ENCODE measurements around the gene E2F4.
A peak's percentile ranks its signal among the peaks of the same experiment; 100 is the strongest.

Gene E2F4

DNA sequence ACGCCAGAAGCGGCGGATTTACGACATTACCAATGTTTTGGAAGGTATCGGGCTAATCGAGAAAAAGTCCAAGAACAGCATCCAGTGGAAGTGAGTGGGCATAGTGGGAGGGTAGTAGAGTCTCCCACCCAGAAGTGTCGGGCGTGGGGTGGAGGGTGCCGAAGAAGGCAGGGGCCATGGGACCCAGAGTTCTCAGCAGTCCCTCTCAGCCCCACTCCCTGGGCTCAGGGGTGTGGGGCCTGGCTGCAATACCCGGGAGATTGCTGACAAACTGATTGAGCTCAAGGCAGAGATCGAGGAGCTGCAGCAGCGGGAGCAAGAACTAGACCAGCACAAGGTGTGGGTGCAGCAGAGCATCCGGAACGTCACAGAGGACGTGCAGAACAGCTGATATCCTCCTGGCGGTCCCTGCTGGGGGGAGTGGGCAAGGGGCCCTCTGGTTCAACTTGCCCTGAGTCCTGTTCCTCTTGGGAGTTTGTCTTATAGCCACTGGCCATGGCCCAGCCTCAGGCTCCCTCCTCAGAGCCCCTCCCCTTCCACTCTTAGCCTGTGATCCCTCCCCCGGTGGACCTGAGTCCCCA, 916 bp downstream of the E2F4 start:
- no peak for DNase-seq

DNA sequence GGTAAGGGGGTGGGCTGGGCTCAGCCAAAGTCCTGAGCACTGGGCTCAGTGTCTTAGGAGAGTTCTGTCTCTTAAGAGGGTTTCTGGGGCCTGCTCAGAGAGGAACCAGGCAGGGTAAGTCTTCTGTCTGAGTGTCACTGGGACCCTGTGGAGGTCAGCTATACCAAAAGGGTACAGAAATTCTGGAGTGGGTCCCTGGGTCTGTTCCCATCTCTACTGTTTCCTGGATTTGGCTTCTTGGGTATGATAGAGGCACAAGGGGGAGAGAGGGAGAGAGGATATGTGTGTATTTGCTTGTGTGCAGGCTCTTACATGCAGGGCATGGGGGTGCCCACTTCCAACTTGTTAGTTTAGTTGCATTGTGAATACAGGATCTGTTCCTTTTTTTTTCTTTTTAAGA, 1.6 kb downstream of the E2F4 start:
- no peak for DNase-seq

DNA sequence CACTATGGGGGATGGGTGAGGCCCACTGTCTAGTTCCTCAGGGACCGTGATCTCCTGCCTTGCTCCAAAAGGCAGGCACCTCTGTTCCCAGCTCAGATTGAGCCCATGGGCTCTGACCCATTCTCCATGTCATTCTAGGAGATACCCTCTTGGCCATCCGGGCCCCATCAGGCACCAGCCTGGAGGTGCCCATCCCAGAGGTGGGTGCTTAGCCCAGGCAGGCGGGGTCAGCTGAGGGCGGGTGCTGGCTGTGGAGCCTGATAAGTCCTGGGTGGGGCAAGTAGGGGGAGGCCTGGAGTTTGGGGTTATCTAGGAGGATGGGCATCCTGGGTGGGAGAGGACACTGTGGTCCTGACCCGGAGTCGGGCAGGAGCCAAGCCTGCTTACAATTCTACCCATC, 2.3 kb downstream of the E2F4 start:
- no peak for DNase-seq

DNA sequence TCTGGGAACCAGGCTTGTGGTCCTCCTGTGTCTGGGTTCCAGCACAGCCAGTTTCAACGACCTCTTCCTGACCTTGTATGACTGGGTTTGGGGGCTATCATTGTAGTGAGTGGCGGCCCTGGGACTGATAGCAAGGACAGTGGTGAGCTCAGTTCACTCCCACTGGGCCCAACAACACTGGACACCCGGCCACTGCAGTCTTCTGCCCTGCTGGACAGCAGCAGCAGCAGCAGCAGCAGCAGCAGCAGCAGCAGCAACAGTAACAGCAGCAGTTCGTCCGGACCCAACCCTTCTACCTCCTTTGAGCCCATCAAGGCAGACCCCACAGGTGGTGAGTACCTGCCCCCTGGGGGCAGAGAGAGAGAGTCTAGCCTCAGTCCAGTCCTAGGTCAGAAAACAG, 3.7 kb downstream of the E2F4 start:
- DNase-seq, result no peak

DNA sequence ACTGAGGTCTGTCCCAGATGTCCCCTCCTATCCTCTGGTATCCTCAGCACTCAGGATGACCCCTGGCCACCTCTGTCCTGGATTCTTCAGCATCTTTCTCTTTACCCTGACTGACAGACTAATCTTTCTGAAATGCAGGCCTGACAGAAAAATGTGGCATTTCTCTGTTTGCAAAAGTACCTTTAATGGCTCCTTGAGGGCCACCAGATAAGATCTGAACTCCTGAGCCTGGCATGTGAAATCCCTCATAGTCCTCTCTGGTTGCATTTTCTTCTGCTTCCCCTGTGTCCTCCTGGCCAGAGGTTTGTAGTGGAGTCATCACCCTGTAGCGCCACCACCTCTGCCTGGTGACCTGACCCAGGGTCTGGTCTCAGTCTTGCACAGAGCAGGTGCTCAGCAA, 4.9 kb downstream of the E2F4 start:
- DNase-seq, result no peak

DNA sequence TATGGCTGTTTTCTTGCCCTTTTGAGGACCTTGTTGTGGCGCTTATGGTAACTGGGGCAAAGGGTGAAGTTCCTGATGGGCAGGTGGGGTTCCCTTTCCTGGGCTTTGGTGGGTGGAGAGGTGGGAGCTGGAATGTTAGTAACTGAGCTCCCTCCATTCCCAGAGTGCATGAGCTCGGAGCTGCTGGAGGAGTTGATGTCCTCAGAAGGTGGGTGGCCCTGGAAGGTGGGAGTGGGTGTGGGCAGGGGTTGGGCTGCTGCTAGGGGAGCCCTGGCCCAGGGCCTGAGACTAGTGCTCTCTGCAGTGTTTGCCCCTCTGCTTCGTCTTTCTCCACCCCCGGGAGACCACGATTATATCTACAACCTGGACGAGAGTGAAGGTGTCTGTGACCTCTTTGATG, 5.7 kb downstream of the E2F4 start:
- DNase-seq, result no peak

DNA sequence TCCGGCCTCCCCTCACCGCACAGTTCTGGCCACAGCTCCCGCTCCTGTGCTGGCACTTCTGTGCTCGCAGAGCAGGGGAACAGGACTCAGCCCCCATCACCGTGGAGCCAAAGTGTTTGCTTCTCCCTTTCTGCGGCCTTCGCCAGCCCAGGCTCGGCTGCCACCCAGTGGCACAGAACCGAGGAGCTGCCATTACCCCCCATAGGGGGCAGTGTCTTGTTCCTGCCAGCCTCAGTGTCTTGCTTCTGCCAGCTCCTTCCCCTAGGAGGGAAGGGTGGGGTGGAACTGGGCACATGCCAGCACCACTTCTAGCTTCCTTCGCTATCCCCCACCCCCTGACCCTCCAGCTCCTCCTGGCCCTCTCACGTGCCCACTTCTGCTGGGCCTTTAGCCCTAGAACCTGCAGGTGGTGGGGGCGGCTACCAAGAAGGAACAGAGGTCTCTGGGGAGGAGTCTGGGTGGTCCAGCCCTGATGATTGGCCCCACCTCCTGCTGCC, 6.3 kb downstream of the E2F4 start:
- peak in 2 of 3 experiments; percentile 12 to 33 for DNase-seq

DNA sequence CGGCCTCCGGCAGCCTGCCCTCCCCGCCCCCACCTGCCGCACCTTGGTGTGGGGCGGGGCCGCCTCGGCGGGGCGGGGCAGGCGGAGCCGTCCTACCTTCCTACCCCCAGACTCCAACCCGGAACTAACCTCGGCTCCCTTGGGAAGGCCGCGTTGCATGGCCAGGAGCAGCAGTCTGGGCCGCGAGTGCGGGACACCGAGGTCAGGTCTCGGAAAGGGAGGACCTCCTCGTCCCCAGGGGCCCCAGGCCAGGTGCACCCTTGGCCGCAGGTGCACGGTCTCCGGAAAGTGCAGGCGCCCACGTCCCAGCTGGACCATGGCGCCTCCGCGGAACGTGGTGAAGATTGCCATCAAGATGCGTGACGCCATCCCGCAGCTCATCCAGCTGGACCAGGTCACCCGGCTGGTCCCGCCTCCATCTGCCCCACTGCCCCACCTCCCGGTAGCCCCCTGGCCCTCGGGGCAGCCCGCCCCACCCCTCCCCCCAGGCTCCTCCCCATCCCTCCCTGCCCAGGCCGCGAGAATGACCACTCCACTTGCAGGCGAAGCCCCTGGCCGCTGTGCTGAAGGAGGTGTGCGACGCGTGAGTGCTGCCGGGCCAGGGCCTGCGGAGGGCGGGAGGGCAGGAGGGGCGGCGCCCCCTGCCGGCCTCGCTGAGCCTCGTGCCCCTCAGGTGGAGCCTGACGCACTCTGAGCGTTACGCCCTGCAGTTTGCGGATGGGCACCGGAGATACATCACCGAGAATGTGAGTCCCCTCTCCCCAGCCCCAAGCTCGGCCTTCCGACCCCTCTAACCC, 7.3 kb downstream of the E2F4 start, which contains the start of gene ELMO3:
ELMO3 (plus strand) TSS at position 121 of the 797 bp plus-strand sequence; CDS start at position 317, 196 bp downstream.
- peak; percentile 16 to 39 (median 18) for DNase-seq

DNA sequence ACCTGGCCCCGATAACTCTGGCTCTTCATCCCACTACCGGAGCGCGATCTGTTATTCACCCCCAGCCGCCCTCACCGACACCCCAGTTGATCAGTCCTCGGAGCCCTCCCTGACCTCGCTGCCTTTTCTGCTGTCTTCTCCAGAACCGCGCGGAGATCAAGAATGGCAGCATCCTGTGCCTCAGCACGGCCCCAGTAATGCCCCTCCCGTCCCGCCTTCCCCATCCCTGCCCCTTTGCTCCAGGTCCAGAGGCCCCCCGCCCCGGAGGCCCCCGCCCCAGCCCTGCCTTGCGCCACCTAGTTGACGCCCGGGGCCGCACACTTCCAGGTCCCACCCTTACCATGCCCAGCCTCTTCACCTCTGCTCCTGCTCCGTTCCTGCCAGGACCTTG, 7.8 kb downstream of the E2F4 start:
- no peak for DNase-seq

DNA sequence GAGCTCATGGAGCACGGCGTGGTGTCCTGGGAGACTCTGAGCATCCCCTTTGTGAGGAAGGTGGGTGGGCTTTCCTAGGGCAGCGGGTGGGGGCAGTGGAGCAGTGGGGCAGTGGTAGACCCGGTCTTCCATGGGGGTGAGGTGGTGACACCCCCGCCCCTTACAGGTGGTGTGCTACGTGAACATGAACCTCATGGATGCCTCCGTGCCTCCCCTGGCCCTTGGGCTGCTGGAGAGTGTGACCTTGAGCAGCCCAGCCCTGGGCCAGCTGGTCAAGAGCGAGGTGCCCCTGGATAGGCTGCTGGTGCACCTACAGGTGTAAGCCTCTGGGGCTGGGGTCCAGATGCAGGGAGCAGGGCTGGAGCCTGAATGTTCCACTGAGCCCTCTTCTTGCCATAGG, 8.5 kb downstream of the E2F4 start:
- DNase-seq, result no peak

DNA sequence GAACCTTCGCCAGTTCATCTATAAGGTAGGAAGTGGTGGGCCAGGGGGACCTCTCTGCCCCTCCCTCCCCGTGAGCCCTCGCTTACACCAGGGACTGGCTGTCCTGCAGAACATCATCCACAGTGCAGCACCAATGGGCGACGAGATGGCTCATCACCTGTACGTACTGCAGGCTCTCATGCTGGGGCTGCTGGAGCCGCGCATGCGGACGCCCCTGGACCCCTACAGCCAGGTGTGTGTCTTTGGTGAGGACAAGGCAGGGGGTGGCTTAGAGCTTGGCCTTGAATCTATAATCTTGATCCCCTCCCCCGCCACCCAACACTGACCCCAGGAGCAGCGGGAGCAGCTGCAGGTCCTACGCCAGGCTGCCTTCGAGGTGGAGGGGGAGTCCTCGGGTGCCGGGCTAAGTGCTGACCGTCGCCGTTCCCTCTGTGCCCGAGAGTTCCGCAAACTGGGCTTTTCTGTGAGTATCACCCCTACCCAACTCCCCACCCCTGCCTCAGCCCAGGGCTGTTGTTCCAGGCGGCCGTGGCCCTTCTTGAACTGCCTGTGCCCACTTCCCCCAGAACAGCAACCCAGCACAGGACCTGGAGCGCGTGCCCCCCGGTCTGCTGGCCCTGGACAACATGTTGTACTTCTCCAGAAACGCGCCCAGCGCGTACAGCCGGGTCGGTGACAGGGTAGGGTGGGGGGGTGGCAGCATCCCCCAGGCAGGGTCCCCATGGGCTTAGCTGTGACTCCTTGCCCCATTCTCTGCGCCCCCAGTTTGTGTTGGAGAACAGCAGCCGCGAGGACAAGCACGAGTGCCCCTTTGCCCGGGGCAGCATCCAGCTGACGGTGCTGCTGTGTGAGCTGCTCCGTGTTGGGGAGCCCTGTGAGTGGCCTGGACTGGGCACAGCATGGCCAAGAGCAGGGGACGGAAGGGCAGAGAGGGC, 9.7 kb downstream of the E2F4 start:
- no peak for DNase-seq

DNA sequence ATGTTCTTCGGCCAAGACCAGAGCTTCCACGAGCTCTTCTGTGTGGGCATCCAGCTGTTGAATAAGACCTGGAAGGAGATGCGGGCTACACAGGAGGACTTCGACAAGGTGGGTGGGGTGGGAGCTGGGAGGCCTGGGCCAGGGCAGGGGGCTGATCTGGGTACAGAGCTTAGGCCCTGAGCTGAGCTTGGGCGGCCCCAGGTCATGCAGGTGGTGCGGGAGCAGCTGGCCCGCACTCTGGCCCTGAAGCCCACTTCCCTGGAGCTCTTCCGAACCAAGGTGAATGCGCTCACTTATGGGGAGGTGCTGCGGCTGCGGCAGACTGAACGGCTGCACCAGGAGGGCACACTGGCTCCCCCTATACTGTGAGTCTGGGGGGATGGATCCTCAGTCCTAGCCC, 10.5 kb downstream of the E2F4 start:
- no peak for DNase-seq

DNA sequence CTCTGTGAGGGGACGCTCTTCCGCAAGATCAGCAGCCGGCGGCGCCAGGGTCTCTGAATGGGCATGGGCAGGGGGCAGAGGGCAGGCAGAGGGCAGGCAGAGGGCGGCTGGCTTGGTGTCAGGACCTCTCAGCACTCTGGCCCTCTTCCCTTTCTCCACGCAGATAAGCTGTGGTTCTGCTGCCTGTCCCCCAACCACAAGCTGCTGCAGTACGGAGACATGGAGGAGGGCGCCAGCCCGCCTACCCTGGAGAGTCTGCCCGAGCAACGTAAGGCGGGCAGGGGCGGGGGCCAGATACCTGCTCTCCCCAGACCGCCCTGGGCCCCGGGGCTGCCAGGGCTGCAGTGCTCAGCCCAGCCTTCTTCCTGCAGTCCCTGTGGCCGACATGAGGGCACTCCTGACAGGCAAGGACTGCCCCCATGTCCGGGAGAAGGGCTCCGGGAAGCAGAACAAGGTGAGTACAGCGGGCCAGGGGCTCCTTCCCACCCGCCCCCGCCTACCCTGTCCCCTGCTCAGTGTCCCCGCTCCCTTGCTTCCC, 11.1 kb downstream of the E2F4 start:
- no peak for DNase-seq

DNA sequence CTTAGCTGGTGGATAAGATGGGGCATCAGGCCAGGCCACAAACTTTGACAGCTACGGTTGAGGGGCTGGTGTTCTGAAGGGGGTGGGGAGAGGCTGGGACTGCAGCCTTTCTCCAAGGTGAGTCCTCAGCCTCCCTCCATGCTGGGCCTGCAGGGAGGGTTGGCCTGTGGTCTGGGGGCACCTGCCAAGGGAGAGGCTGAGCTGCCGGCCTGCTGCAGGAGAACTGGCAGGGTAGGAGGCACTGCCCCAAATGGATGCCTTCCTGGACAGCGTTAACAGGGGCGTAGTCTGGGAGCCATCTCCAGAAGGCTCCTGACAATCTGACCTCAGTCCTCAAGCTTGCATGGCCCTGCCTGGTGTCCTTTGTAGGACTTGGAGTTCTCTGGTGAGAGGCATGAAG, 12.1 kb downstream of the E2F4 start:
- no peak for DNase-seq

DNA sequence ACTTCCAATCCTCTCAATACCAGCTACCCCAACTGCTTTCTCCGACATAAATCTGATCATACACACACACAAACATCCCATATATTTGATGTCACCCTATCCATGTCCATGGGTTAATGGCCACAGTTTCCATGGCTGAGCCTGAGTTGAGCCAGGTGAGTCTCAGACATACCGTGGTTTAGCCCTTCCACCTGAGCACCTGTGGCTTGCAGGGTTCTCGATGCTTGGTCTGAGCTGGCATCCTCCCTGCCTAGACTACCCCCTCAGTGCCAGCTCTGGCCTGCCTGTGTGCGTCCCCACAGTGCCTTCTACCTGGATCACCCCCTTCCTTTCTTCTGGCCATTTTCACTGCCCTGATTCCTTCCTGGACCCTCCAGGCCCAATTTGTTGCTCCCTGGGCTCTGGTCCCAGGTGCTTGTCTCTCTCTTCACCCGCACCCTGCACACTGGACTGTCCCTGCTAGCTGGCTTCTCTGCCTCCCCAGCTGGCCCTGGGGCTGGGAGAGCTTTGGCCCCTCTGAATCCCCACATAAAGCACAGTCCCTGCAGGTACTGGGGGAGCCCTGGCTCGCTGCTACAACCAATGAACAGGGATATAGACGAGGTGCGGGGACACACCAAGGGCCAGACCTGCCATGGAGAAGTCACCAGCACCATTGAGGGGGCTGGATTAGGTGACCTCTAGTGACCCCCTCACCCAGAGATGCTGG, 14.3 kb downstream of the E2F4 start:
- DNase-seq, result no peak

DNA sequence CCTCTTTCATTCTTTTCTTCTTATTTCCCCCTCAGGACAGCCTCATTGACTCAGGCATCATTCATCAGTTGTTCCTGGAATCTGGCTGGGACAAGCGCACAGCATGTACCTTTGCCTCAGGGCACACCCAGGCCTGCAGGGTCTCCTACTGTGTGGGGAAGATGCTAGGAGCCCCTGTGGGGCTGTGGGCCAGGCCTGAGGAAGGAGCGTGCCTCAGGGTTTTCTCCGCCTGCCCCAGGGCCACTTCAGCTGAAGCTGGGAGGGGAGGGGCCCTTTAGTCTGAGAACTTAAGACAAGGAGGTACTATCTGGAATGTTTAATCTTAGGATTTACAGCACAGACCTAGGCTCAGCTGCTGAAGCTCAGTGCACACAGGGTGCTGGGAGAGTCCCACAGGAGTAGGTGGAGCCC, 14.9 kb downstream of the E2F4 start:
- DNase-seq, result no peak

DNA sequence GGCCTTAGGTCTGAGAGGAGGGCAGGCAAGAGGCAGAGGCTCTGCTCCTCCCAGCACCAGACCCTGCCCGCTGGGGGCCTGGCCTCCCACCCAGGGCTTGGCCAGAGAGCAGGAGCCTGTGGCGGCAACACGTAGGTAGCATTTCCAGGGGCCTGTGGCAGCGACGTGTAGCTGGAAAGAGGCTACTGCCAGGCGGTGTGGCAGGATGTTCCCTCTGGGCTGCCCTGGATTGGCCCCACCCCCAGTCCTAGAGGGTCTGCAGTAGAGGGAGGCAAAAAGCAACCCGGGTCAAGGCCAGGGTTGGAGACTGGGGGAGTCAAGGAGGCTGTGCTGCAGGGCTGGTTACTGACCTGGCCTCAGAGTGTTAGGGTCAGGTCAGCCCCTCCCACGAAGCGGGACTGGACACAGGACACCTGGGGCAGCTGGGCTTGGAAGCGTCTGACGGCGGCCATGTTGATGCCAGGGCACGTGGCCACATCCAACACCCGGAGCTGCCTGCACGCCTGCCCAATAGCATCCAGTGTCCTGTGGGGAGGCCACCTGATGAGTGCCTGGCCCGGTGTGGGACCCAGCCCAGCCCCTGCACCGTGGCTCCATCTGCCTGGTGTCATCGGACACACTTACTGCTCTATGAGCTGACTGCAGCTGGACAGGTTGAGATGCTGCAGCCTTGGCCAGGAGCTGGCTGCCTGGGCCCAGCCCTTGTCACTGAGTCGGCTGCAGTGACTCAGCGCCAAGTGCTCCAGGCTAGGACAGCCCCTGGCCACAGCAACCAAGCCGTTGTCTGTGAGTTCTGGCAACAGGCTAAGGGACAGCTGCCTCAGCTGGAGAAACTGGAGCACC, 15.5 kb downstream of the E2F4 start:
- DNase-seq, result no peak

DNA sequence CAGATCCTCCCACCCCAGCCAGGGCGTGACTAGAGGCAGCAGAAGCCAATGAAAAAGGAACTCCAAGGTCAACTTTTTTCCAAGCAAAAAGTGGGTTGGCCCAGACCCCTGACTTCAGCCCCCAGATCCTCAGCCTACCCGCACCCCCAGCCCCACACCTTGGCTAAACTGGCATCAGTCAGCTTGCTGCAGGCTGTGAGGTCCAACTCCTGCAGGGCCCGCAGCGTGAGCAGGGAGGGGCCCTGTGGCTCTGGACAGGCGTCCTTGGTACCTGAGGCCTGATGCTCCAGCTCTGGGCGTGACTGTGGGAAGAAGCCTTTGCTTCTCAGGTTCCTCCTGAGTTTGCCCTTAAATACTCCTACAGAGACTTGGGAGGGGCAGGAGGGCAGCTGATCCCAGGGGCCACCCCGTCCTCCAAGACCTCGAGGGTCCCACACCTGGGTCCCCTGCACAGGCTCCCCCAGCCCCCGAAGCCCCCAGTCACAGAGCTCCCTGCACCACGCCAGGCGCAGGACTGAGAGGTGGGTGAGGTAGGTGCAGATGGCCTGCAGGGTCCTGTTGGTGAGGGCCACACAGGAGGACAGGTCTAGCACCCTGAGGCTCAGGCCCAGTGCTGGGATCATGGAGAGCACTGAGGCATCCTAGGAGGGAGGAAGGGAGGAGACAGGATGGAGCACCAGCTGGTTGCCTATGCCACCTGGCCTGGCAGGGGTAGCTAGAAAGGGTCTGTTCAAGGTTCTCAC, 16.4 kb downstream of the E2F4 start:
- no peak for DNase-seq

DNA sequence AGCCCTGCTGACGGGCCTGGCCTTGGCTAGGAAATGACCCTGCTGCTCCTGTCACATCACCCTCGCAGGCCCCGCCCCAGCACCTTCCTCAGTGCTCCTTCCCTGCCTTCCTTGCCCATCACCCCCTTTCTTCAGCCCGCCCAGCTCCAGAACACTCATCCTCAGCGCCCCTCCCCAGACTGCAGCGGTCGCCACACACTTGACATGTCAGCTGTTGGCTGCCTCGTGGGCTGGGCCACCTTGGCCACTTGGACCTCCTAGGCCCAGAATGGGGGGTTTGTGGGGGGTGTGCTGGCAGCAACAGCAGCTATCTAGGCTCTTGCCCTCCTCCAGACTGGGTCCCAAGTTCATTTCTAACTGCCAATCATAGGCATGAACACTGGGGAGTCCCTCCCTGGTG, 17.6 kb downstream of the E2F4 start:
- no peak for DNase-seq

DNA sequence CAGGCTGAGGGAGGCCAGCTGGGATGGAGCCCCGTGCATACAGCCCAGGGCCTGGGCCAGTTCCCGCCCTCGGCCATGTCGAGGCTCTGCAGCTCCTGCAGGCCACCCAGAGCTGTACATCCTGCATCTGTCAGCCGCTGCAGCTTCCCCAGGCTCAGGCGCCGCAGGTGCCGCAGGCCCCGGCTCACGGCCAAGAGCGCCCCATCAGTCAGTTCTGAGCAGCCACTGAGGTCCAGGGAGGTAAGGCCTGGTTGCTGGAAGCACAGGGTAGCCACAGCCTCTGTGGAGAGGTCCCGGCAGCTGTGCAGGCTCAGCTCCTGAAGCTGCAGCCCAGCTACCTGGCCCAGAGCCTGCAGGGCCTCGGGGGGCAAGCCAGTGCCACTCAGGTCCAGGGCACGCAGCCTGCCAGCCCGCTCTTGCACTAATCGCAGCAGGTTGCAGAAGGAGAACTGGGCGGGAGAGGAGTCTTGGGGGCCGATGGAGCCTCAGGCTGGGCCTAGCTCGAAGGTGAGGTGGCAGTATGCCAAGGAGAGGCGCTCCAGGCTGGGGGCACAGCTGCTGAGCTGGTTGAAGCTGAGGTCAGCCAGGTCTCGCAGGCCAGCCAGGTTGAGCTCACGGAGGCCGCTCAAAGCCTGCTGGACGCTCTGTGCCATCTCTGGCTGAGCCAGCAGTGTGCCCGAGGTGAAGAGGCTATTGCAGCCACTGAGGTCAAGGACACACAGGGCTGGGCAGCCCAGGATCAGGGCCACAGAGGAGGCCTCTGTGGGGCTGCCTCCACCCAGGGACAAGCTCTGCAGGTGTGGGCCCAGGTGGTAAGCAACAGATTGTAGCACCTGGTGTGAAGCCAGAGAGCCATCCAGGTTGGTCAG, 18.3 kb downstream of the E2F4 start:
- DNase-seq, result no peak

Data from NCI-H1417 (cell line).